Measurements from ENCODE around the gene COL24A1. TPM values are rescaled to one million over a fixed set of nuclear protein-coding genes. Genes with fewer than 3 reads are reported as not detected.
A peak's percentile ranks its signal among the peaks of the same experiment; 100 is the strongest.

Gene COL24A1
- total and polyA plus RNA-seq, 12 donors, result 0.04 to 2.3 (median 0.54) TPM

- ATAC-seq (peak in 6 of 8 donors; percentile 24 to 79 (median 62)), DNase-seq (no peak)
- intact Hi-C loops (cut with DNase I), result no loop called here
- peaks cover 0 to 4% (median 0%) of the 10 kb centered on the region in 11 donors for H3K9me3 ChIP-seq
- no peak overlapping the region for H3K4me3 ChIP-seq
- no peaks in the 10 kb centered on the region for H3K27me3 ChIP-seq
- 26 to 29% methylated on average over 1 of the region's 1 CpG for WGBS, 2 donors
- H3K27ac ChIP-seq, result peak overlapping the region in 4 of 10 donors; percentile 4 to 54 (median 18)
- no peaks in the 10 kb centered on the region for H3K36me3 ChIP-seq
- TF ChIP-seq CTCF (IDR thresholded peaks at IDR 0.05), result no peak
- H3K4me1 ChIP-seq, result no peaks in the 10 kb centered on the region
Observed at GRCh38 chr1:86183810-86184209, 27.2 kb upstream of the COL24A1 start.

GRCh38 chr1:86176226-86176625 is 19.7 kb upstream of the COL24A1 start:
- Histone ChIP-seq H3K4me1 (no peaks in the 10 kb centered on the region), H3K36me3 (no peaks in the 10 kb centered on the region), H3K9me3 (no peaks in the 10 kb centered on the region), H3K27me3 (no peaks in the 10 kb centered on the region), H3K27ac (no peak overlapping the region), H3K4me3 (no peak overlapping the region)
- DNase-seq, result no peak
- intact Hi-C loops (cut with DNase I), result no loop called here
- no peak for TF ChIP-seq CTCF (IDR thresholded peaks at IDR 0.05)
- 68 to 72% methylated on average over 5 of the region's 5 CpGs for WGBS, 2 donors
- no peak for ATAC-seq

- no peak for ATAC-seq
- WGBS, 2 donors, result 29 to 35% methylated on average over 5 of the region's 5 CpGs
- TF ChIP-seq CTCF (IDR thresholded peaks at IDR 0.05), result no peak
- H3K9me3 ChIP-seq, result no peaks in the 10 kb centered on the region
- H3K4me1 ChIP-seq, result no peaks in the 10 kb centered on the region
- intact Hi-C loops (cut with DNase I), result no loop called here
- H3K27me3 ChIP-seq, result no peaks in the 10 kb centered on the region
- no peaks in the 10 kb centered on the region for H3K36me3 ChIP-seq
- H3K4me3 ChIP-seq, result no peak overlapping the region
- no peak overlapping the region for H3K27ac ChIP-seq
- DNase-seq, result no peak
Observed at GRCh38 chr1:86175756-86176155, 19.2 kb upstream of the COL24A1 start.

GRCh38 chr1:86169625-86170024 is 13.1 kb upstream of the COL24A1 start:
- no peak for TF ChIP-seq CTCF (IDR thresholded peaks at IDR 0.05)
- Histone ChIP-seq H3K27me3 (no peaks in the 10 kb centered on the region), H3K9me3 (peaks cover 0 to 12% (median 0%) of the 10 kb centered on the region in 11 donors), H3K4me1 (no peaks in the 10 kb centered on the region), H3K27ac (no peak overlapping the region), H3K4me3 (no peak overlapping the region), H3K36me3 (no peaks in the 10 kb centered on the region)
- DNase-seq (no peak), ATAC-seq (no peak)
- intact Hi-C loops (cut with DNase I), result no loop called here
- WGBS, 2 donors, result 46 to 58% methylated on average over 1 of the region's 1 CpG

All from heart right ventricle (tissue), 16 donors.